Activated CD8-positive, alpha-beta memory T cell treated with anti-CD3 and anti-CD28 coated beads, Interleukin-2, amount 10 ng/mL, durations not matched to agents 7 days and 5 days (primary cell): ENCODE results near the gene RPL5. TPM values are rescaled to one million over a fixed set of nuclear protein-coding genes. Genes with fewer than 3 reads are reported as not detected.
"Not testable (repeated sequence)": the region's sequence is repeated elsewhere in the genome, so short reads cannot be mapped to it uniquely, and the experiment has no call there.

ENCODE experiments used
- ATAC-seq: fragments of 150-1000 bp; cut with Tn5 transposase; one replicate; pipeline ENCODE4 v1.10.0; 2021; ENCODE audit warnings: moderate library complexity
- CTCF ChIA-PET: fragments of 350-600 bp; sonication (Branson Sonifier 250); formaldehyde crosslinking; loops from one replicate; lab custom pipeline; 2021; ENCODE audit warnings: antibody characterized with exemption; lab: Charles Lee
- DNase-seq: peaks from one replicate; pipeline ENCODE4 v3.0.0-alpha.2; 2020
- H3K27ac Mint-ChIP-seq: one replicate; pipeline ENCODE4 v1.8.0; 2021; ENCODE audit warnings: mild to moderate bottlenecking, mixed read lengths
- H3K27me3 Mint-ChIP-seq: one replicate; pipeline ENCODE4 v1.8.0; 2021; ENCODE audit warnings: mixed read lengths
- H3K36me3 Mint-ChIP-seq: one replicate; pipeline ENCODE4 v1.8.0; 2021; ENCODE audit warnings: mild to moderate bottlenecking, mixed read lengths
- H3K4me1 Mint-ChIP-seq: one replicate; pipeline ENCODE4 v1.8.0; 2021; ENCODE audit warnings: mixed read lengths
- H3K4me3 Mint-ChIP-seq: one replicate; pipeline ENCODE4 v1.8.0; 2021; ENCODE audit warnings: mild to moderate bottlenecking, moderate library complexity, mixed read lengths
- H3K9me3 Mint-ChIP-seq: one replicate; pipeline ENCODE4 v1.8.0; 2022; ENCODE audit warnings: low read depth, mixed read lengths
- total RNA-seq, 2 experiments: library from RNA; stranded (reverse); gene quantifications; one replicate each; pipeline ENCODE4 v1.2.3, GENCODE V29; 2021

RPL5 gene
- total RNA-seq, result 100 to 1,000 TPM; 581 to 800 TPM

GRCh38 chr1:92831762-92832536 lies at the start of gene RPL5:
Gene RPL5, plus strand, starts transcription at chr1:92832040. Its CDS starts 75 bp downstream, at chr1:92832115.
- Mint-ChIP-seq H3K27me3 (no peaks in the 10 kb centered on the region), H3K27ac (peak within 1 kb of the TSS; percentile 97), H3K4me3 (peak within 1 kb of the TSS; percentile 99), H3K9me3 (no peaks in the 10 kb centered on the region), H3K4me1 (peaks cover 44% of the 10 kb centered on the region), H3K36me3 (peaks cover 48% of the 10 kb centered on the region)
- CTCF ChIA-PET, result interaction anchor here (0.7 to 3.4 kb wide), 26 partner anchors 8 to 469 kb away, joined by 3 to 31 read pairs (median 5); partner anchors contain the start of genes DIPK1A and EVI5
- DNase-seq, result peak; percentile 98
- ATAC-seq, result peak; percentile 89

- DNase-seq, ATAC-seq, H3K27ac Mint-ChIP-seq, H3K9me3 Mint-ChIP-seq, H3K36me3 Mint-ChIP-seq, H3K4me3 Mint-ChIP-seq: not testable (repeated sequence)
- CTCF ChIA-PET, result interaction anchor here (0.7 to 1.6 kb wide), 5 partner anchors 16 to 530 kb away, joined by 3 to 5 read pairs (median 4); partner anchors contain the start of gene RPL5
- Mint-ChIP-seq H3K27me3 (peaks cover 78% of the 10 kb centered on the region), H3K4me1 (peaks cover 17% of the 10 kb centered on the region)
Observed at GRCh38 chr1:92783550-92783949, 48.3 kb upstream of the RPL5 start.

- Mint-ChIP-seq H3K36me3 (no peaks in the 10 kb centered on the region), H3K4me3 (peak overlapping the region; percentile 52), H3K27me3 (peaks cover 77% of the 10 kb centered on the region), H3K27ac (peak overlapping the region; percentile 61), H3K4me1 (peaks cover 17% of the 10 kb centered on the region), H3K9me3 (no peaks in the 10 kb centered on the region)
- ATAC-seq, result peak; percentile 59
- peak; percentile 80 for DNase-seq
- CTCF ChIA-PET, result interaction anchor here (0.7 to 1.6 kb wide), 3 partner anchors 35 to 76 kb away, joined by 3 to 5 read pairs (median 4); partner anchors contain the start of gene RPL5
Observed at GRCh38 chr1:92784021-92784638, 47.7 kb upstream of the RPL5 start.

GRCh38 chr1:92784639-92785500 lies 47.0 kb upstream of the RPL5 start, which contains the start of gene EVI5:
Gene EVI5, minus strand, starts transcription at chr1:92785108. Its CDS starts 48,562 bp downstream, at chr1:92736546.
- H3K27ac Mint-ChIP-seq, result peak within 1 kb of the TSS; percentile 61
- peak; percentile 48 for DNase-seq
- CTCF ChIA-PET, result interaction anchor here (0.7 to 1.7 kb wide), 3 partner anchors 9 to 47 kb away, joined by 3 to 5 read pairs (median 4); partner anchors contain the start of gene RPL5
- peaks cover 17% of the 10 kb centered on the region for H3K4me1 Mint-ChIP-seq
- peak; percentile 70 for ATAC-seq
- peaks cover 78% of the 10 kb centered on the region for H3K27me3 Mint-ChIP-seq
- H3K9me3 Mint-ChIP-seq, result no peaks in the 10 kb centered on the region
- H3K36me3 Mint-ChIP-seq, result no peaks in the 10 kb centered on the region
- H3K4me3 Mint-ChIP-seq, result peak within 1 kb of the TSS; percentile 52

GRCh38 chr1:92786111-92786901 lies 45.5 kb upstream of the RPL5 start:
- CTCF ChIA-PET, result interaction anchor here (1.4 to 1.7 kb wide), 2 partner anchors 37 to 45 kb away, joined by 3 to 5 read pairs; partner anchors contain the start of gene RPL5
- Mint-ChIP-seq H3K9me3 (no peaks in the 10 kb centered on the region), H3K4me3 (no peak overlapping the region), H3K4me1 (peaks cover 17% of the 10 kb centered on the region), H3K36me3 (no peaks in the 10 kb centered on the region), H3K27me3 (peaks cover 79% of the 10 kb centered on the region), H3K27ac (no peak overlapping the region)
- no peak for DNase-seq
- no peak for ATAC-seq

- CTCF ChIA-PET, result no interaction called here
- no peak for DNase-seq
- Mint-ChIP-seq H3K4me1 (peaks cover 7% of the 10 kb centered on the region), H3K4me3 (no peak overlapping the region), H3K27me3 (peaks cover 89% of the 10 kb centered on the region), H3K36me3 (peaks cover 2% of the 10 kb centered on the region), H3K27ac (no peak overlapping the region), H3K9me3 (no peaks in the 10 kb centered on the region)
- no peak for ATAC-seq
Observed at GRCh38 chr1:92790081-92790480, 41.8 kb upstream of the RPL5 start.

- H3K9me3 Mint-ChIP-seq, result no peaks in the 10 kb centered on the region
- ATAC-seq (no peak), DNase-seq (no peak)
- CTCF ChIA-PET, result no interaction called here
- no peak overlapping the region for H3K4me3 Mint-ChIP-seq
- H3K36me3 Mint-ChIP-seq, result peaks cover 2% of the 10 kb centered on the region
- H3K27ac Mint-ChIP-seq, result no peak overlapping the region
- H3K27me3 Mint-ChIP-seq, result peaks cover 88% of the 10 kb centered on the region
- H3K4me1 Mint-ChIP-seq, result peaks cover 2% of the 10 kb centered on the region
Observed at GRCh38 chr1:92790867-92791266, 41.0 kb upstream of the RPL5 start.

GRCh38 chr1:92791487-92792066 lies 40.3 kb upstream of the RPL5 start:
- Mint-ChIP-seq H3K27me3 (peaks cover 86% of the 10 kb centered on the region), H3K4me1 (no peaks in the 10 kb centered on the region), H3K36me3 (peaks cover 2% of the 10 kb centered on the region), H3K4me3 (no peak overlapping the region), H3K9me3 (no peaks in the 10 kb centered on the region), H3K27ac (no peak overlapping the region)
- ATAC-seq (no peak), DNase-seq (no peak)
- CTCF ChIA-PET, result no interaction called here

GRCh38 chr1:92792340-92792782 lies 39.5 kb upstream of the RPL5 start:
- Mint-ChIP-seq H3K27ac (no peak overlapping the region), H3K36me3 (peaks cover 2% of the 10 kb centered on the region), H3K27me3 (peaks cover 80% of the 10 kb centered on the region), H3K4me1 (no peaks in the 10 kb centered on the region), H3K4me3 (no peak overlapping the region), H3K9me3 (no peaks in the 10 kb centered on the region)
- ATAC-seq (no peak), DNase-seq (no peak)
- CTCF ChIA-PET, result no interaction called here

- Mint-ChIP-seq H3K27me3 (peaks cover 66% of the 10 kb centered on the region), H3K4me1 (no peaks in the 10 kb centered on the region), H3K36me3 (peaks cover 2% of the 10 kb centered on the region), H3K9me3 (no peaks in the 10 kb centered on the region), H3K4me3 (no peak overlapping the region), H3K27ac (no peak overlapping the region)
- DNase-seq (no peak), ATAC-seq (no peak)
- CTCF ChIA-PET, result interaction anchor here (1.6 kb wide), 1 partner anchor 23 kb away, joined by 3 read pairs; no protein-coding TSS in a partner anchor
Observed at GRCh38 chr1:92795166-92795565, 36.7 kb upstream of the RPL5 start.

- Mint-ChIP-seq H3K4me1 (no peaks in the 10 kb centered on the region), H3K36me3 (peaks cover 2% of the 10 kb centered on the region), H3K4me3 (no peak overlapping the region), H3K9me3 (no peaks in the 10 kb centered on the region), H3K27ac (no peak overlapping the region), H3K27me3 (peaks cover 54% of the 10 kb centered on the region)
- no peak for ATAC-seq
- DNase-seq, result no peak
- CTCF ChIA-PET, result interaction anchor here (0.6 kb wide), 1 partner anchor 182 kb away, joined by 3 read pairs; no protein-coding TSS in a partner anchor
Observed at GRCh38 chr1:92797297-92797696, 34.5 kb upstream of the RPL5 start.

GRCh38 chr1:92797961-92798360 lies 33.9 kb upstream of the RPL5 start:
- DNase-seq (no peak), ATAC-seq (no peak)
- H3K4me1 Mint-ChIP-seq, result no peaks in the 10 kb centered on the region
- CTCF ChIA-PET, result no interaction called here
- H3K9me3 Mint-ChIP-seq, result no peaks in the 10 kb centered on the region
- no peak overlapping the region for H3K4me3 Mint-ChIP-seq
- H3K27ac Mint-ChIP-seq, result no peak overlapping the region
- H3K36me3 Mint-ChIP-seq, result peaks cover 2% of the 10 kb centered on the region
- peaks cover 47% of the 10 kb centered on the region for H3K27me3 Mint-ChIP-seq
